DMS53 treated with DMSO at 0.1 percent for 48 hours (cell line): ENCODE data around the gene CLPTM1.
"Not testable (repeated sequence)": the region's sequence is repeated elsewhere in the genome, so short reads cannot be mapped to it uniquely, and the experiment has no call there.

ENCODE experiments used
- DNase-seq: peaks from one replicate; lab custom pipeline; 2025; ENCODE audit not compliant: unreplicated experiment; lab: John Stamatoyannopoulos, UW

CLPTM1 gene

GRCh38 chr19:44954649-44955504 lies at the start of gene CLPTM1:
CLPTM1 (plus strand) TSS chr19:44955380; CDS start chr19:44955396, 16 bp downstream.
- peak; percentile 83 for DNase-seq

GRCh38 chr19:44905437-44906160 lies 49.6 kb upstream of the CLPTM1 start, which contains the start of gene APOE:
APOE (plus strand) TSS chr19:44905796; CDS start chr19:44906625, 829 bp downstream.
- DNase-seq, result no peak

- no peak for DNase-seq
Measured at GRCh38 chr19:44907613-44908012, 47.6 kb upstream of the CLPTM1 start.

- no peak for DNase-seq
Measured at GRCh38 chr19:44908074-44908835, 46.9 kb upstream of the CLPTM1 start.

- DNase-seq, result no peak
Measured at GRCh38 chr19:44908836-44909261, 46.3 kb upstream of the CLPTM1 start.

- DNase-seq, result no peak
Measured at GRCh38 chr19:44909775-44910174, 45.4 kb upstream of the CLPTM1 start.

- not testable (repeated sequence) for DNase-seq
Measured at GRCh38 chr19:44911896-44912295, 43.3 kb upstream of the CLPTM1 start.

- DNase-seq, result no peak
Measured at GRCh38 chr19:44912854-44913253, 42.3 kb upstream of the CLPTM1 start.

GRCh38 chr19:44913512-44914432 lies 41.4 kb upstream of the CLPTM1 start:
- not testable (repeated sequence) for DNase-seq

- peak; percentile 58 for DNase-seq
Measured at GRCh38 chr19:44914433-44915206, 40.6 kb upstream of the CLPTM1 start, which contains the start of gene APOC1. APOC1 (plus strand) TSS chr19:44914608; CDS start chr19:44914892, 284 bp downstream.

GRCh38 chr19:44924243-44924725 lies 30.9 kb upstream of the CLPTM1 start:
- no peak for DNase-seq

- DNase-seq, result no peak
Measured at GRCh38 chr19:44925114-44925891, 29.9 kb upstream of the CLPTM1 start.

GRCh38 chr19:44926245-44927077 lies 28.7 kb upstream of the CLPTM1 start:
- DNase-seq, result not testable (repeated sequence)

- DNase-seq, result no peak
Measured at GRCh38 chr19:44927746-44928145, 27.4 kb upstream of the CLPTM1 start.

GRCh38 chr19:44930088-44930487 lies 25.1 kb upstream of the CLPTM1 start:
- DNase-seq, result no peak

GRCh38 chr19:44931541-44931940 lies 23.6 kb upstream of the CLPTM1 start:
- DNase-seq, result no peak

- DNase-seq, result no peak
Measured at GRCh38 chr19:44939668-44940067, 15.5 kb upstream of the CLPTM1 start.
